Fibroblast of lung (primary cell): ENCODE data around the gene TMTC2. TPM values are rescaled to one million over a fixed set of nuclear protein-coding genes. Genes with fewer than 3 reads are reported as not detected.

Source experiments
- DNase-seq, 2 donors: peaks; one replicate each; pipeline versions ENCODE4 v3.0.0 to v3.0.0-alpha.2; 2010; ENCODE audit warnings: low read depth in 2 of 2
- H2AFZ ChIP-seq: 2 replicates; pipeline ENCODE4 v1.5.1; 2012; ENCODE audit warnings: low read length, control low read depth, inconsistent platforms
- H3K27ac ChIP-seq: 2 replicates; pipeline ENCODE4 v1.5.1; 2011; ENCODE audit warnings: low read length, control low read depth; ENCODE audit not compliant: insufficient read depth
- H3K27me3 ChIP-seq: 2 replicates; pipeline ENCODE4 v1.5.1; 2011; ENCODE audit warnings: mild to moderate bottlenecking, low read length; ENCODE audit not compliant: control insufficient read depth, insufficient read depth
- H3K36me3 ChIP-seq: 2 replicates; pipeline ENCODE4 v1.5.1; 2011; ENCODE audit warnings: low read length; ENCODE audit not compliant: control insufficient read depth, insufficient read depth
- H3K4me1 ChIP-seq: 2 replicates; pipeline ENCODE4 v1.5.1; 2011; ENCODE audit warnings: low read length; ENCODE audit not compliant: control insufficient read depth, insufficient read depth; ENCODE audit errors: extremely low read depth
- H3K4me2 ChIP-seq: 2 replicates; pipeline ENCODE4 v1.5.1; 2011; ENCODE audit warnings: low read length, control low read depth; ENCODE audit not compliant: insufficient read depth; ENCODE audit errors: extremely low read depth
- H3K4me3 ChIP-seq, 4 experiments: fragments of 200-600 bp in 1 of 4; sonication (generic) in 1 of 4; replicated peaks in 1 of 4; 2 replicates each; pipeline ENCODE4 v1.5.1; 2011 to 2016; ENCODE audit warnings: low read length in 4 of 4, low read depth in 3 of 4, mild to moderate bottlenecking in 3 of 4, control low read depth in 2 of 4, inconsistent platforms in 1 of 4, mixed read lengths in 1 of 4; ENCODE audit not compliant: insufficient read depth in 1 of 4; ENCODE audit errors: control extremely low read depth in 1 of 4
- H3K79me2 ChIP-seq: 2 replicates; pipeline ENCODE4 v1.5.1; 2012; ENCODE audit warnings: mild to moderate bottlenecking, low read length, inconsistent platforms; ENCODE audit not compliant: control insufficient read depth, insufficient read depth
- H3K9ac ChIP-seq: 2 replicates; pipeline ENCODE4 v1.5.1; 2011; ENCODE audit warnings: mild to moderate bottlenecking, low read length, control low read depth; ENCODE audit not compliant: insufficient read depth
- H3K9me3 ChIP-seq: 2 replicates; pipeline ENCODE4 v1.5.1; 2012; ENCODE audit warnings: low read depth, low read length; ENCODE audit not compliant: control insufficient read depth, insufficient read depth
- H4K20me1 ChIP-seq: 2 replicates; pipeline ENCODE4 v1.5.1; 2011; ENCODE audit warnings: low read length; ENCODE audit not compliant: control insufficient read depth, insufficient read depth; ENCODE audit errors: extremely low read depth
- EZH2 ChIP-seq: IDR thresholded peaks from 2 replicates; pipeline ENCODE4 v1.5.1; 2012; ENCODE audit warnings: low read length, control low read depth, mild to moderate bottlenecking; ENCODE audit errors: missing control alignments
- polyA plus RNA-seq, 2 donors: library from polyadenylated mRNA; depleted of rRNA in 1 of 2; stranded (reverse) in 1 of 2; unstranded in 1 of 2; fragments of >200 nt; gene quantifications; 2 replicates each; pipeline ENCODE4 v1.2.1, GENCODE V29; 2011 to 2012; ENCODE audit warnings: missing spikeins in 1 of 2
- total RNA-seq: library from RNA; depleted of rRNA; stranded (reverse); fragments of >200 nt; gene quantifications from 2 replicates; pipeline ENCODE4 v1.2.1, GENCODE V29; 2014
- TF ChIP-seq, protein P1 (sequence below), 2 donors: IDR thresholded peaks in 1 of 2; conservative IDR thresholded peaks in 1 of 2; 1 replicate in 1 of 2; 2 replicates in 1 of 2; pipeline ENCODE4 v1.5.1; 2011 to 2012; ENCODE audit warnings: low read length in 2 of 2, control low read depth in 1 of 2, inconsistent platforms in 1 of 2, low read depth in 1 of 2, mild to moderate bottlenecking in 1 of 2

The TMTC2 gene
- total and polyA plus RNA-seq, 2 donors (not counting 1 experiment from before 2014, with no cell fraction given), result 3.5 to 9.7 TPM

DNA sequence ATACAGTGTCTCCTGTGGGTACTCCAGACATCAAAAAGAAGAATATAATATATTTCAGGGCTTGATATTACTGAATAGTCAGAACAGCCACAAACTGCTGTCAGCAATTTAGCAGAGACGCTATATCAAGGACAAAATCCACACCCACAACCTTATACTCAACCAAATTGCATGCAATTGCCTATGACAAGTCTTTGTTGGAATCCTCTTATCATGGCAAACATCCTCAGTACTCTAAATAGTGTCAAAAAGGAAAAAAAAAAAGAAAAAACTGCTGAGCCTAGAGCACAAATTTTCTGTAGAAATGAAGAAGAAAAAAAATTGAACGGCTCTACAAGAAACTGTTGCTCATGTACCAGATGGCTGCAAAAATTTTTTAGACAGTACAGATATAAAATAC is 485.7 kb downstream of the TMTC2 start:
- Histone ChIP-seq H3K27ac (no peak overlapping the region), H3K27me3 (no peaks in the 10 kb centered on the region), H3K79me2 (no peaks in the 10 kb centered on the region), H3K36me3 (no peaks in the 10 kb centered on the region), H3K9ac (no peak overlapping the region), H3K4me2 (no peak overlapping the region), H3K4me3 (no peak overlapping the region), H4K20me1 (no peaks in the 10 kb centered on the region), H3K4me1 (no peaks in the 10 kb centered on the region), H3K9me3 (no peaks in the 10 kb centered on the region), H2AFZ (no peak overlapping the region)
- peak in 1 of 2 donors; percentile 6 for DNase-seq
- TF ChIP-seq, protein P1, sequence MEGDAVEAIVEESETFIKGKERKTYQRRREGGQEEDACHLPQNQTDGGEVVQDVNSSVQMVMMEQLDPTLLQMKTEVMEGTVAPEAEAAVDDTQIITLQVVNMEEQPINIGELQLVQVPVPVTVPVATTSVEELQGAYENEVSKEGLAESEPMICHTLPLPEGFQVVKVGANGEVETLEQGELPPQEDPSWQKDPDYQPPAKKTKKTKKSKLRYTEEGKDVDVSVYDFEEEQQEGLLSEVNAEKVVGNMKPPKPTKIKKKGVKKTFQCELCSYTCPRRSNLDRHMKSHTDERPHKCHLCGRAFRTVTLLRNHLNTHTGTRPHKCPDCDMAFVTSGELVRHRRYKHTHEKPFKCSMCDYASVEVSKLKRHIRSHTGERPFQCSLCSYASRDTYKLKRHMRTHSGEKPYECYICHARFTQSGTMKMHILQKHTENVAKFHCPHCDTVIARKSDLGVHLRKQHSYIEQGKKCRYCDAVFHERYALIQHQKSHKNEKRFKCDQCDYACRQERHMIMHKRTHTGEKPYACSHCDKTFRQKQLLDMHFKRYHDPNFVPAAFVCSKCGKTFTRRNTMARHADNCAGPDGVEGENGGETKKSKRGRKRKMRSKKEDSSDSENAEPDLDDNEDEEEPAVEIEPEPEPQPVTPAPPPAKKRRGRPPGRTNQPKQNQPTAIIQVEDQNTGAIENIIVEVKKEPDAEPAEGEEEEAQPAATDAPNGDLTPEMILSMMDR (conservative IDR thresholded peaks at IDR 0.05 in 1 of 2, IDR thresholded peaks at IDR 0.05 in 1 of 2; ENCODE audit: low read depth in 1 of 2, low read length in 2 of 2), result no peak
- no peak for TF ChIP-seq EZH2

DNA sequence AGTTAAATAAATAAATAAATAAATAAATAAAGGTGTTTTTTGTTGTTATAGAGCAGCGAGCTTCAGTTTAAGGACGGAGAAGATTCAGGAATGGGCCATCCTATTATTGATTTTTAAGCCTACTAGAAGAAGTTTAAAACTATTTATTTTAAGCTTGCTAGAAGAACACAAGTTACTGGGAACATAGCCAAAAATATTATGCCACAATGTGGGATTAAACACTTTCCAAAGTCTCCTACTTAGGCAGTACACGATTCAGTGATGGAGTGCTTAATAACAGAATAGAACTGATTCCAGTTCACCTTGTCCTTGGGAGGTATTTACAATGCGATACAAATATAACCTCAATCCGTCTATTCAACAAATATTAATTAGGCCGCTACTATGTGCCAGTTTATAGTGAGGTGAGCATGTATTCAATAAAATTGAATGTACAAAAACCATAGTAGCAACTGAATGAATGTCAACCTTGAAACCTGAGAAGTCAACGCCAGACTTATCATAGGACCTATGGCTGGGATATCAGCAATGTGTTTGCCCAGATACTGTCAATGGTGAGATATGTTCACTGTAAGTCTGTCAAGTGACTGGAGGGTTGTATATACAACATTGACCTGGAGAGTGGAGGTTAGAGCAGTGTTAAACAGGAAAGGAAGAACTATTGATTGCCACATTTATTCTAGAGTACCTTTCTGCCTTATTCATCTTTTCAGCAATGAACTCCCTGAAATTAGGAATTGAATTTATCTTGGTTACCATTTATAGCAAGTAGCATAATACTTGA is 486.4 kb downstream of the TMTC2 start:
- DNase-seq, result peak in 1 of 2 donors; percentile 33
- Histone ChIP-seq H3K27me3 (no peaks in the 10 kb centered on the region), H3K79me2 (no peaks in the 10 kb centered on the region), H3K4me2 (no peak overlapping the region), H3K4me1 (no peaks in the 10 kb centered on the region), H3K4me3 (no peak overlapping the region), H3K36me3 (no peaks in the 10 kb centered on the region), H4K20me1 (no peaks in the 10 kb centered on the region), H3K27ac (no peak overlapping the region), H2AFZ (no peak overlapping the region), H3K9ac (no peak overlapping the region), H3K9me3 (no peaks in the 10 kb centered on the region)
- TF ChIP-seq, protein P1 (conservative IDR thresholded peaks at IDR 0.05 in 1 of 2, IDR thresholded peaks at IDR 0.05 in 1 of 2; ENCODE audit: low read depth in 1 of 2, low read length in 2 of 2), result no peak
- no peak for TF ChIP-seq EZH2

DNA sequence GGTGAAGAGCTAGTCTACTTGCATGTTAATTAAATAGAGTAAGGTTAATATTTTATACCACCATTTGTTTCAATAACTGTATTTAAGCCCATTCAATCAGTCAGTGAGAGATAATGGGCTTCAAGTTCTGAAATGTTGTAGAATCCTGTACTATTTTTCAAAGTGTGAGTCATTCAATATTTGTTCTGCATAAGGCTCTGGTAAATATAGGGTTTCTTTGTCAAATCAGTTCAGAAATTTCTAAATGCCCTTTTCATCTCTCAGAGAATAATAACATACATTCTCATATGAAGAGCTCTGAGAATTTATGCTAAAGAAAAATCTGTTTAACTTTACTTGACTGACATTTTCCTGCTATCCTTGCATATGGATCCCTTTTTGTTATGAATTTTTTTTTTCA is 493.3 kb downstream of the TMTC2 start:
- Histone ChIP-seq H3K4me1 (no peaks in the 10 kb centered on the region), H3K79me2 (no peaks in the 10 kb centered on the region), H2AFZ (no peak overlapping the region), H3K4me2 (no peak overlapping the region), H3K9me3 (no peaks in the 10 kb centered on the region), H3K4me3 (no peak overlapping the region), H3K9ac (no peak overlapping the region), H3K36me3 (no peaks in the 10 kb centered on the region), H3K27ac (no peak overlapping the region), H4K20me1 (no peaks in the 10 kb centered on the region), H3K27me3 (no peaks in the 10 kb centered on the region)
- no peak for DNase-seq
- TF ChIP-seq, protein P1 (conservative IDR thresholded peaks at IDR 0.05 in 1 of 2, IDR thresholded peaks at IDR 0.05 in 1 of 2; ENCODE audit: low read depth in 1 of 2, low read length in 2 of 2), result no peak
